GM06990 (cell line): ENCODE results near the gene KMT2E.

Experiments used
- DNase-seq: peaks from one replicate; pipeline ENCODE4 v3.0.0-alpha.2; 2011; ENCODE audit not compliant: insufficient read length; ENCODE audit errors: extremely low read depth
- H3K27me3 ChIP-seq: replicated peaks from 2 replicates; pipeline ENCODE4 v1.6.0; 2011; ENCODE audit warnings: low read length; ENCODE audit not compliant: control insufficient read depth, insufficient read depth
- H3K36me3 ChIP-seq: 2 replicates; pipeline ENCODE4 v1.5.1; 2011; ENCODE audit warnings: low read length; ENCODE audit not compliant: control insufficient read depth, insufficient read depth
- H3K4me3 ChIP-seq: replicated peaks from 2 replicates; pipeline ENCODE4 v1.5.1; 2011; ENCODE audit warnings: low read depth, mild to moderate bottlenecking, control low read depth, low read length
- TF ChIP-seq, protein P1 (sequence below): IDR thresholded peaks from 2 replicates; pipeline ENCODE4 v1.5.1; 2011; ENCODE audit warnings: low read length, control low read depth, mild to moderate bottlenecking, inconsistent platforms; ENCODE audit not compliant: insufficient read depth, poor library complexity, severe bottlenecking

Gene KMT2E

DNA sequence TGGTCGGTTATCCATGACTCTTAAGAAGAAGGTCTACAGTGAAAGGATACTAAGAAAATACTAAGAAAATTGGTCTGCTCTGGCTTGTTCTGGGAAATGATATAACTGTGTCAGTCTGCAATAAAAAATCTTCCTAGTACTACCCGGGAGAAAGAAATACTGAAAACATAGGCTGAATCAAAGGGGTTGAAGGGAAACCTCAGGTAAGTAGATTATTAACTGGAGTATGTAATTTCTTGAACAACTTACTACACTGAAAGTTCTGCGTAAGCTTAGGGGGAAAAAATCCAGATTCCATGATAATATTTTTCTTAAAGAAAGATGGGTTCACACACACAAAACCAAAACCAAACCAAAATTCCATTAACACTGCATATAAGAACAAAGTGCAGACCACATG lies 143.3 kb downstream of the KMT2E start:
- no peaks in the 10 kb centered on the region for H3K36me3 ChIP-seq
- TF ChIP-seq, protein P1, sequence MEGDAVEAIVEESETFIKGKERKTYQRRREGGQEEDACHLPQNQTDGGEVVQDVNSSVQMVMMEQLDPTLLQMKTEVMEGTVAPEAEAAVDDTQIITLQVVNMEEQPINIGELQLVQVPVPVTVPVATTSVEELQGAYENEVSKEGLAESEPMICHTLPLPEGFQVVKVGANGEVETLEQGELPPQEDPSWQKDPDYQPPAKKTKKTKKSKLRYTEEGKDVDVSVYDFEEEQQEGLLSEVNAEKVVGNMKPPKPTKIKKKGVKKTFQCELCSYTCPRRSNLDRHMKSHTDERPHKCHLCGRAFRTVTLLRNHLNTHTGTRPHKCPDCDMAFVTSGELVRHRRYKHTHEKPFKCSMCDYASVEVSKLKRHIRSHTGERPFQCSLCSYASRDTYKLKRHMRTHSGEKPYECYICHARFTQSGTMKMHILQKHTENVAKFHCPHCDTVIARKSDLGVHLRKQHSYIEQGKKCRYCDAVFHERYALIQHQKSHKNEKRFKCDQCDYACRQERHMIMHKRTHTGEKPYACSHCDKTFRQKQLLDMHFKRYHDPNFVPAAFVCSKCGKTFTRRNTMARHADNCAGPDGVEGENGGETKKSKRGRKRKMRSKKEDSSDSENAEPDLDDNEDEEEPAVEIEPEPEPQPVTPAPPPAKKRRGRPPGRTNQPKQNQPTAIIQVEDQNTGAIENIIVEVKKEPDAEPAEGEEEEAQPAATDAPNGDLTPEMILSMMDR: no peak
- H3K4me3 ChIP-seq: no peak overlapping the region
- no peaks in the 10 kb centered on the region for H3K27me3 ChIP-seq
- no peak for DNase-seq

DNA sequence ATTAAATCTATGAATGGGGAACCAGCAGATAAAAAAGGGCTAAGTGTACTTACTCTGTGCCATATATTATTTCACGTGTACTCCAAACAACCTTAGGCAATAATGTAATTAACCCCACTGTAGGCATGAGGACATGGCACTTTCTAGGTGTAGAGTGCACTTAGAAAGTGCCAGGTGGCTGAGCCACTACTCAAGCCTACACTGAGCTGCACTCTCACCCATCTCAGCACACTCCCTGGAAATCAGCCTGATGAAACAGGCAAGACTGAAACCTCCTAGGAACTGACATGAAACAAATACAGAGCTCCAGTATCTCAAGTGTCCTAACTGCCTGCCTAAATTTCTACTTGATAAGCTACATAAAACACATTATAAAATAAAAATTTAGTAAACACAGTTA lies 147.4 kb downstream of the KMT2E start:
- Histone ChIP-seq H3K4me3 (no peak overlapping the region), H3K27me3 (no peaks in the 10 kb centered on the region), H3K36me3 (no peaks in the 10 kb centered on the region; the same call in 1 of the 2 replicates)
- TF ChIP-seq, protein P1: no peak
- DNase-seq: no peak
